ENCODE data around the gene CCDC61.
A peak's percentile ranks its signal among the peaks of the same experiment; 100 is the strongest.

The CCDC61 gene

DNA sequence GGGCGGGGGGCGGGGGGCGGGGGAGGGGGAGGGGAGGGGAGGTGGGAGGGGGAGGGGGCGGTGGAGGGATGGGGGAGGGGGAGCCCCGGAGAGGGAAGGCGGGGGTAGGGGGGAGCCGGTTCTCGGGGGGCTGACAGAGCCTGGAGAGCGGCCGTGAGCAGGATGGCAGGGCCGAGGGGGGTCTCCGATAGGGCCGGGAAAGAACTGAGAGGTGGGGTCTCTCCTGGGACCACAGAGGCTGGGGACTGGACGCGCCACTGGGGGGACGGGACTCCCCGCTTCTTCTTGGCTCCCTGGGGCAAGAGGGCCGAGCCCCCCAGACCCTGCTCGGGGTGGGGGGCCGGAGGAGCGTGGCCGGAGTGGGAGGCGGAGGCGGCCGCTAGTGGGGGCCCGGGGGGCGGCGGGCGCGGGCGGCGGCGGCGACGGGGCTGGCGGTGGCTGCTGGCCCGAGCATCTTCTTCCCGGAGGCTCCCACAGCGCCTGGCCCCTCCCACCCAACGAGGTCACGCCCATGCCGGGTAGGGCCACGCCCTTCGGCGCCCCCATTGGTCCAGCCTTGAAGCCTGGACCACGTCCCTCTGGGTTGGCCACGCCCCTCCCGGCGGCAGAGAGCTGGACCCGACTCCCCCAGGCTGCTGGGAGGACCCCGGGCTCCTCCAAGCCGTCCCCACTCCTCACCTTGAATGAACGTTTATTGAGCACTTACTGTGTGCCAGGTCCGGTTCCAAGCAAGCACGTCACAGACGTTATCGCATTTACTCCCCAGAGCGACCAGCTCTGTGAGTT, 21.5 kb upstream of the CCDC61 start, which contains the start of gene NOVA2:
Gene NOVA2, minus strand, starts transcription at position 313 of the 786 bp plus-strand sequence. CDS start 514 bp downstream, outside the sequence.
- peak; percentile 15 to 48 (median 24) for DNase-seq

DNA sequence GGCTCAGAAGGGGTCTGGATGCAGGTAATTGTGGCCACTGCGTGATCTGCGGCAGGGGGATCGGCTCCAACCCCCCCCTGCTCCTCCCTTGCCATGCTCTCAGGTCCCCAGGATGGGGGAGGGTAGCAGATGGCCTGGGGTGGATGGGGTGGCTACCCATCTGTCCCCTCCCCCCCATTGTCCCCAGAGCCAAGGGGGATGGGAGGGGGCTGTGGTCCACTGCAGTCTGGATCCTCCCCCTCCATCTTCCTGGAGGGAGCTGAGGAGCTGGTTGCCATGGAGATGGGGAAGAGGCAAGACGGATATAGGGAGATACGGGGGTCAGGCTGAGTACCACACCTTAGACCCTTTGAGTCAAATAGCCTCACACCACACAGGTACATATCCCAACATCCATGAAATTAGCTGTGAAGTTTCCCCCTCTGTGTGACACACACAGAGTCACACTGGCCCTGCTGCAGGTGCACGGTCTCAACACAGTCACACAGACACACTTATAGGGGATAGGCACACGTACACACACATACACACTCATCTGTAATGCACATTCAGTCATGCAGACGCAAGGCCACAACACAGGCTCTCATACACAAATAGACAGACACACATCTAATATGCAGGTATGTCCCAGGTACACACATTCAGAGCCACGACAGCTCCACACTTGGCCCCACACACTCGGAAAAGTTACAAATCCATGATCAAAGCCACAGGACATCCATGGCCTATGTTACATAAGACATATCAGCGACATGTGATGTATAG, 19.8 kb upstream of the CCDC61 start:
- no peak for DNase-seq

DNA sequence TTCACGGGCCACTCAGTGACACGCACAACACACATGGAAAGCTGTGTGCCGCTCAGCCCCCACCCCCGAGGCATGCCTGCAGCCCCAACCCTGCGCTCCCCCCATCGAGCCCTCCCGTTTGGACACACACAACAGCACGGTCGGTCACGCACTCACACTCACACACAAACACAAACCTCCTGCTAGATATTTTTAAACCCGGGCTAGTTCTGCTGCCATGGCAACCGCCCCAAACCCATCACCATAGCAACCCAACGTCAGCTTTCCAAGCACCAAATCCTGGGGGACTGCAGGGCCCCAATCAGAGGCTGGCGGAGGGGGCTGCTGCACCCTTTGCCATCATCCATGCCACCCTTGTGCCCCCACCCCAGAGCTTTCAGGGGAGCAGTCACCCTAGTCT, 19.1 kb upstream of the CCDC61 start:
- DNase-seq: no peak

GRCh38 chr19:45978156-45978555, 17.1 kb upstream of the CCDC61 start:
- no peak for DNase-seq

DNA sequence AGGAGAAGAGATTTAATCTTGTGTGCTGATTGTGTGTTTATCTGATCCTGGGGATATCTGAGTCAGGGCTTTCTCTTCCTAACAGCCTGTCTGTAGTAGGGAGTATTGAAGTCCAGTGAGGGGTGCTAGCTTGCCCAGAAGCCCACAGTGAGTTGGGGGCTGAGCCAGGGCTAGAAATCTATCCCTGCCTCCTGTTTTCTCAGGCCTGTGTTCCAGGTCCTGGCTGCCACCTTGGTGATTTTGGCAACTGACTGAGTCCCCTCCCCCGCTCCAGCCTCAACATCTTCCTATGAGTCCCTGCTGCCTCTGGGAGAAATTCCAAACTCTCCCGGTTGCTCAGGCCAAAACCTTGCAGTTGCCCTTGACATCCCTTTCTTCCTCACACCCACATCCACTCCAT, 13.9 kb upstream of the CCDC61 start:
- DNase-seq: no peak

DNA sequence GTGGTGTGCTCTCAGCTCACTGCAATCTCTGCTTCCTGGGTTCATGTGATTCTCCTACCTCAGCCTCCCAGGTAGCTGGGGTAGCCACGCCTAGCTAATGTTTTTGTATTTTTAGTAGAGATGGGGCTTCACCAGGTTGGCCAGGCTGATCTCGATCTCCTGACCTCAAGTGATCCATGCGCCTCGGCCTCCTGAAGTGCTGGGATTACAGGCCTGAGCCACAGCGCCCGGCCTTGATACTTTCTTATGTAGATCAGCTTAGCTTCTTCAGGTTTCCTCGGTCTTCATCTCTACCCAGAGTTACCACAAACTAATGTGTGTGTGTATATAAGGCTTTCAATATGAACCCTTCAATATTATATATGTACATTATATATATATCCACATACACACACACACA, 9.9 kb upstream of the CCDC61 start:
- no peak for DNase-seq

GRCh38 chr19:45990113-45990728, 5.0 kb upstream of the CCDC61 start:
- DNase-seq: no peak

GRCh38 chr19:45994456-45994997, 740 bp upstream of the CCDC61 start:
- DNase-seq: peak in 1 of 4 experiments; percentile 9

- peak in 2 of 4 experiments; percentile 10 to 14 for DNase-seq
These were observed 583 bp downstream of the CCDC61 start for GRCh38 chr19:45995715-45996385.

- DNase-seq: no peak
These were observed 1.7 kb downstream of the CCDC61 start for GRCh38 chr19:45996933-45997332.

GRCh38 chr19:45998834-45999233, 3.6 kb downstream of the CCDC61 start:
- DNase-seq: no peak

DNA sequence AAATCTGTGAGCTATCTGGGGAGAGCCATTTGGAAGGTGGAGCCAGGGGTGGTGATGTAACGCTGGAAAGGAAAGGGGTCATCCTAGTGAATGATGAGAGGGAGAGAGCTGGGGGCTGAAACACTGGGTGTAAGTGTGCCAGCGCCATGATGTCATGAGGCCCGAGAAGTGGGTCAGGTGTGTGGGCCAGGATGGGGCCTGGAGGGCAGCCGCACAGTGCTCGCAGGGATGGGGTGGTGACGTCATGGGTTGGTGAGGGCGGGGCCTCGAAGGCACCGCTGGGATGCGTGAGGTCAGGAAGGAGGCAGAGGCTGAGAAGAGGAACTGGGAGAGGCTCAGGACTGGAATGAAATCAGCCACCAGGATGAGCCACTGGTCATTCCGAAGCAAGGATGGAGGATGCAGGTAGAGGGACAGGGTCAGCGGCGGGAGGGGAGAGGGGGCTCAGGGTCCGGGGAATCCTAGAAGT, 4.4 kb downstream of the CCDC61 start:
- peak; percentile 26 to 59 (median 46) for DNase-seq

DNA sequence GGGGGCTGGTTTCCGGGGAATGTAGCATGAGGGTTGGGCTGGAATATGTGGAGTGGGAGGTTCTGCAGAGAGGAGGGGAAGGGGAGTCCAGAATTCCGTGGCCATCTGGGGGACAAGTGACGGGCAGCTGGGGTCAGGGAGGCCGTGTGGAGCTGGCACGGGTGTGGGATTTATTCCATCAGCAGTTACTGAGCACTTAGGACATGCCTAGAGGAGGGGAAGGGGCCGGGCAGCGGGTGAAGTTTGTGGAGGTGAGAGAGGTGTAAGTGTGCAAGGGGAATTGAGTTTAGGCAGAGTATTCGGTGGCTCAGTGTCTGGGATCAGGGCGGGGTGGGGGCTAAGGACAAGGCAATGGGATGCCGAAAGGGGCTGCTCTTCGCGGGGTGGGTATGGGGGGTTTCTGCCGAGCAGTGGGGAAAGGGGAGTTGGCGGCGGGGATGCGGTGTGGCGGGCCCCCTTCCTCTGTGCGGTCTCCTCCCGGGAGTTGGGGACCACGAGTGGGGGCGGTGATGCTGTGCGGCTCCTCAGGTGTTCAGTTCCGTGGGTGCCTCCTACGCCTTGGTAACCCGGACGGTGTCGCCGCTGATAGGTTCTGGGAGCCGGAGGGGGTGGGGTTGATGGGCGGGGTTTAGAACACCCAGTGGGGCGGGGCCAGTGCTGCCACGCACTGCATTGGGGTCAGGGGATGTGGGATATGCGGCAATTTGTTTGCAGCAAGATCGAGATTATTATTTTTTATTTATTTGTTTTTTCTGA, 5.4 kb downstream of the CCDC61 start:
- DNase-seq: no peak

GRCh38 chr19:46002678-46003275, 7.5 kb downstream of the CCDC61 start:
- no peak for DNase-seq

GRCh38 chr19:46006411-46006810, 11.1 kb downstream of the CCDC61 start:
- no peak for DNase-seq

- peak; percentile 62 to 82 (median 72) for DNase-seq
These were observed 14.6 kb downstream of the CCDC61 start for GRCh38 chr19:46009530-46010510.

GRCh38 chr19:46014534-46014933, 19.3 kb downstream of the CCDC61 start:
- no peak for DNase-seq

GRCh38 chr19:46014941-46015686, 19.8 kb downstream of the CCDC61 start:
- DNase-seq: peak in 3 of 4 experiments; percentile 51 to 73 (median 61)

All from suppressor macrophage (primary cell).